Stimulated activated CD4-positive, alpha-beta T cell treated with anti-CD3 and anti-CD28 coated beads, Interleukin-12 subunit alpha, Interleukin-12 subunit beta, amount 100 ng/mL, for 24 hours (primary cell): ENCODE measurements around the gene SLC34A1.
"Not testable (repeated sequence)": the region's sequence is repeated elsewhere in the genome, so short reads cannot be mapped to it uniquely, and the experiment has no call there.

Source experiments
- DNase-seq, 2 experiments: peaks; one replicate each; pipeline ENCODE4 v3.0.0-alpha.2; 2020; ENCODE audit warnings: low read depth in 2 of 2

The SLC34A1 gene

DNA sequence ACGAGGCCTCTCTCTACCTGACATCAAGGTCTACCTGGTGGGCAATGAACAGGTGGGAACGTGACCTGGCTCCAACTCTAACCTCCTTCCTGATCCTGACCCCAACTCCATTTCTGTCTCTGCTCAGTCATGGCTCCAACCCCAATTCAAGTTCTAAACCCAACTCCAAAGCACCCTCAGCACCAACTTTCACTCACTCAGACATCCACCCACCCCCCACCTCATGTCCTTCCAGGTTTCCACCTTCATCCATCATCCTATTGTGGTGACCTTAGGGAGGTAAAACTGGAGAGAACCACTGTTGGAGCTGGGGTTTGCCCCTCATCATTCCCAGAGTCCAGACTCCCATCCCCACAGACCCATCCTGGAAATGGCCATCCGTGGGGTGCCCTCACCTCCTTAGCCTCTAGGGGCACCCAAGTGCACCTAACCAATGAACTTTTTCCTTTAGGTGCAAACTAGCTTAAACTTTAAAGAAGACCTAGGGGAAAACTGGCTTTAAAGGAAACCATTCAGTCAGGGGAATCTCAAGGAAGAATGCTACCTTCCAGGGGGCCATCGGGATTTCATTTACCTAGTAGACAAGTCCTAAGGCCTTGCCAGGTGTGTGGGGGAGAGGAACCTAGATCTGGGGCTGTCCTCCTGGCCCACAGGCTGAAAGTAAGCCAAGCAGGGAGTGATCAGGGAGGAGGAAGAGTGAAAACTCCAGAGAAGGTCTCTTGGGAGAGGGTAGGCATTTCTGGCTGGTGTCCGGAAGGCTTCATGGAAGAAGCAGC, 15.2 kb upstream of the SLC34A1 start:
- DNase-seq, result no peak

DNA sequence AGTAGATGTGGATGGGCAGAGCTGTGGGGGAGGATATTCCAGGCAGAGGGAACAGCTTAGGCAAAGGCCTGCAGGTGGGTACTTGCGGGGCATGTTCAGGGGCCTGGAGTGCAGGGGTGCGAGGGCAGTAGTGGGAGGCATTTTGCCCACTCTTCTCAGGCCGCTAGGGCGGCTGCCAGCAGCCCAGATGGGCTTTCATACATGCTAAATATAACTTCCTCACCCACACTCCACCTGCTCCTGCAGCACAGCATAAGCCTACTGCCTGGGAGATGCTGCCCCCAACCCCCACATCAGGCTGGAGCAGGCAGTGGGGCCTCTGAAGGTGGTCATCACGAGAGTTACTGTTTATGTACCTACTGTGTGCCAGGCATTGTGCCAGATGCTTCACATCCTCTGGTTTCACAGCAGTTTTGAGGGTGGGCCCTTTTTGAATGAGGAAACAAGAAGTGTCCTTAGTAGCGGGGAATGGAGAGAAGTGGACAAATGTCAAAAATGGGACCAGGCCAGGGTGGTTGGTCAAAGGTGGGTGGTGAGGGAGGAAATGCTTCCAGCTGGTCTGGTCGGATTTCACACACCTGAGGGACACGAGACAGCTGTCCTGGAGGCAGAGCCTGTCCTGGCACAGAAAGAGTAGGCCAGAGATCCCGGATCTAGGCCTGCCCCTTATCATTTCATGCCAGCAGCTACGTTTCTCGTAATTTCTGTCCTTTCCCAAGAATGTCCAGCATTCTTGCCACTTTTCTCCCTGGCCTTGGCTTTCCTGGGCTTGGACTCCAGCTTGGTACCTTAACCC, 14.4 kb upstream of the SLC34A1 start:
- no peak for DNase-seq

DNA sequence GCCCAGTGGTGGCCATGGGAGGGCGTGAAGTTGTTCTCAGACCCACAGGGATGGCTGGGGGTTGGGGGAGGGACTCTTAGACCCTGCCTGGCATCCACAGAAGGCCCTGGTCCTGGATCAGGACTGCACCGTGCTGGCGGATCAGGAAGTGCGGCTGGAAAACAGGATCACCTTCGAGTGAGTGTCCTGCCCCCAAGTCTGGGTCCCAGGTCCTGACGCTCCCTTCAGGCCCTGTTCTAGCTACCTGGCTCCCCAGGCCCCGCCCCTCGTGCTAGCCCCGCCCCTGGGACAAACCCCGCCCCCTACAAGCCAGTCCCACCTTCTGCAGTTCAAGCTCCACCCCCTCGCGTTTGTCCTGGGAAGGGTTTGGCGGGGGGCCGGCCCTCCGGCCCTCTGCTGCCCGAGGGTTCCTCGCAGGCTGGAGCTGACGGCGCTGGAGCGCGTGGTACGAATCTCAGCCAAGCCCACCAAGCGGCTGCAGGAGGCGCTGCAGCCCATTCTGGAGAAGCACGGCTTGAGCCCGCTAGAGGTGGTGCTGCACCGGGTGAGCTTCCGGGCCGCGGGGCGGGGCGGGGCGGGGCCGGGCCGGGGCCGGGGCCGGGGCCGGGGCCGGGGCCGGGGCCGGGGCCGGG, 13.6 kb upstream of the SLC34A1 start:
- DNase-seq, result peak; percentile 49 to 54

DNA sequence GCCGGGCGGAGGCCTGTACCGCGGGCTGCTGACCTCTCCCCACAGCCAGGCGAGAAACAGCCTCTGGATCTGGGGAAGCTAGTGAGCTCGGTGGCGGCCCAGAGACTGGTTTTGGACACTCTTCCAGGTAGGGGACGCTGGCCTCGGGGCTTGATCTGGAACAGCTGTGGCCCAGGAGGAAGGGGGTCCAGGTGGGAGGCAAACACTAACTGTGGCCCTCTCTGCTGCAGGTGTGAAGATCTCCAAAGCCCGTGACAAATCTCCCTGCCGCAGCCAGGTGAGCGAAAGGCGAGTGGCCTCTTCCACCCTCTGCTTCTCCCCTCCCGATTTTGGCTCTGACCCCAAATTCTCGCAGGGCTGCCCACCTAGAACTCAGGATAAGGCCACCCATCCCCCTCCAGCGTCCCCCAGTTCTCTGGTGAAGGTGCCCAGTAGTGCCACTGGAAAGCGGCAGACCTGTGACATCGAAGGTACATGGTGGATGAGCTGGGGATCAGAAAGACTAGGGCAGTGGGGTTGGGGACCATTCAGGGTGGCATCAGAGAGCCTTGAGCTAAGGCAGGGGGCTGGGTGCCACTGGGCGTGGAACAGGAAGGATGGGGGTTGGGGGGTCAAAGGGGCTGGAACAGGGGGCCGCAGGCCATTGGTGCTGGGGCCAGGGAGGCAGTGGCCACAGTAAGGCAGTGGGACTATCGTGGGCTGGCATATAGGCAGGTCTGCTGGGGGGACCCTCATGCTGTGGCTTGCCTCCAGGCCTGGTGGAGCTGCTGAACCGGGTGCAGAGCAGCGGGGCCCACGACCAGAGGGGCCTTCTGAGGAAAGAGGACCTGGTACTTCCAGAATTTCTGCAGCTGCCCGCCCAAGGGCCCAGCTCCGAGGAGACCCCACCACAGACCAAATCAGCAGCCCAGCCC, 12.9 kb upstream of the SLC34A1 start:
- DNase-seq, result no peak

DNA sequence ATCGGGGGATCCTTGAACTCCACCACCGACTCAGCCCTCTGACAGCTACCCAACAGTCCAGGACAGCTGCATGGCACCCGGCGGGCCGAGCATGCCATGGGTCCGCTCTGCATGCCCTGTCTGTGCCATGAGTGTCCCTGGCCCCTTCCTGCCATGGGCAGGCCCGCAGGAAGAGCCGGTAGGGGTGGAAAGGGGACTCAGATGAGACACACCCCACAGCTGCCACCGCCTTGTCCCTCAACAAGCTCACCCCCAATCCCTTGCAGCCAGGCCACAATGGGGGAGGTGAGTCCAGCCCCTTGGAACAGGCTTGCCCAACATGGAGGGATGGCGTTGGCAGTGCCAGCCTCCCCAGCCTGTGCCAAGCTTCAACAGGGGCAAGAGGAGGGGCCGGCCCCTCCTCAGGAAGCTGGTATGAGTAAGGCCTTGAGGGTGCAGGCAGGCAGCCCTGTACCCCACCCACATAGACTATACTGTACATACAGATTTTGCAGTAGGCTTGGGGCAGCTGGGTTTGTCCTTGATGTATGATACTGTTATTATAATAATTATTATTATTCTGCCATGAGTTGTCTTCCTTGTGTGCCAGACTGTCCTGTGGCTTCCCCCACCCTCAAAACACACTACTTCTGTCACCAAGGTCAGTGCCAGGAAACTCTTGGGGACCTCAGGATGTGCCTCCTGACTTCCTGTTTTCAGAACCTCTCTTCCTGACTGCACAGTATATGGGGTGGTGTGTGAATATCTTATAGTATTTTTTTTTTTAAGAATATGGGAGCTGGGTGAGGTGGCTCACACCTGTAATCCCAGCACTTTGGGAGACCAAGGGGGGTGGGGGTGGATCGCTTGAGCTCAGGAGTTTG, 12.0 kb upstream of the SLC34A1 start:
- DNase-seq, result no peak

DNA sequence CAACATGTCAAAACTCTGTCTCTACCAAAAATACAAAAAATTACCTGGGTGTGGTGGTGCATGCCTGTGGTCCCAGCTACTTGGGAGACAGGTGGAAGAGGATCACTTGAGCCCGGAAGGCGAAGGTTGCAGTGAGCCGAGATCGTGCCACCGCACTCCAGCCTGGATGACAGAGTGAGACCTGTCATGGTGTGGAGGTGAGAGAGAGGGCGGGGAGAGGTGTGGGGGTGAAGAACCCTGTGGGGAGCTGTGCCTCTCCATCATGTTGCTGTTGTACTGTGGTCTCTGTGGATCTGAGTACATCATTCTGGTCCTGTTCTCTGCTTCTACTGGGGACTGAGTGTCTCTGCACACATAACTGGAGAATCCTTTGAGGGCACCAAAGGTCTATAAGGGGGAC, 11.3 kb upstream of the SLC34A1 start:
- no peak for DNase-seq

DNA sequence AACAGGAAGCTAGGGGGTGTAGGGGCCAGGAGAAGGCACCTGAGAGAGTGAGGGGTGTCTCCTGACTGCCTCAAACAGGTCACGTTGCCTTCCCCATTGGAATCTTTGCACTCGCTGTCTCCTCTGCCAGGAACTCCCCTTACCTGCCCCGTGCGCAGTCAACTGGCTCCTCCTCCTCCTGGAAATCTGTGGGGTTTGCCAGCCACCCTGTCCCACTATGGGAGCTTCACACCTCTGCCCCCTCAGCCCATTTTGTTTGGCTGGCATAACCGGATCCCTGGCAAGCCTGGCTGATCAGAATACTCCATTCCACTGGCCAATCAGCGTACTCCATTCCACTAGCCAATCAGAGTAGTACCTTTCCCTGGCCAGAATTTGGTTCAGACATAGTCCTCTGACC, 10.4 kb upstream of the SLC34A1 start:
- no peak for DNase-seq

DNA sequence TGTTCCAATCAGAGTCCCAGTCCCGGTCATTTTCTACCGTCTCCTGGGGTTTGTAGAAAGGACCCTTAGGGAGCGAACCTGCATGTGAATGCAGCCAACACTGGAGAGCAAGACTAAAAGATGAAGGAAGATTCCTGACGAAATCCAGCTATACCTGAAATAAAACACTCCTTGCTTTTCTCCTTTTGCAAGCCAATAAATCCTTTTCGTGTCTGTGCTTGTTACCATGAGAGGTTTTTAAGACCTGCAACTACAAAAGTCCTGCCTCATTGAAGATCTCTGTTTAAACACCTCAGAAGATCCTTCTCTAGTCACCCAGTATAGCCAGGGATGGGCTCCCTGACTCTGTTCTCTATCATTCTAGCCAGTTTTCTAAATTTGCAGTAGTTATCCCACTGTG, 10.0 kb upstream of the SLC34A1 start:
- DNase-seq, result no peak

DNA sequence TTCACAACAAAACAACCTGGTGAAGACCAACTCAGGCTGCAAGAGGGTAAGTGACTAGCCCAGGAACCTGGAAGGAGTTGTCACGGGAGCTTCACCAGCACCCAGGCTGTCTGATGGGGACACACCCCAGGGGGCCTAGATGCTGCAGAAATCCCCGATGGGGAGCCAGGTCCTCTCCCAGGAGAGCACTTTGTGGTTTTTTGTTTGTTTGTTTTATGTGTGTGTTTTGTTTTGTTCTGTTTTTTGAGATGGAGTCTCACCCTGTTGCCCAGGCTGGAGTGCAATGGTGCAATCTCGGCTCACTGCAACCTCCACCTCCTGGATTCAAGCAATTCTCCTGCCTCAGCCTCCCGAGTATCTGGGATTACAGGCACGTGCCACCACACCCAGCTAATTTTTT, 8.7 kb upstream of the SLC34A1 start:
- DNase-seq, result not testable (repeated sequence)

DNA sequence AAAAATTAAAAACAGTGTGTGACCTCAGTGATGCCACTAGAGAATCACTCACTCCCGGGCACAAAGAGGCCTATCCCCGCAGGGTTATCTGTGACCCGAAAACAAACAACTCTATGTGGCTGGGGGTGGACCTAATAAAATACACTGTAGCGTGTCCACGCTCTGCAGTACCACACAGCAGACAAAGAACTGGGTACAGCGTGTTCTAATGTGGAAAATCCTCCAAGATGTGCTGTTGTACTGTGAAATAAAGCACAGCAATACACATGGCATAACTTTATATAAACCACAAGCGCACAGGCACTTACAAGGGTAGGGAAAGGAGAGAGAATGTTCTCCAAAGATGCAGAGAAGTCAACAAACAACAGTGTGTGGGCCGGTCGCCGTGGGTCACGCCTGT, 8.1 kb upstream of the SLC34A1 start:
- no peak for DNase-seq

DNA sequence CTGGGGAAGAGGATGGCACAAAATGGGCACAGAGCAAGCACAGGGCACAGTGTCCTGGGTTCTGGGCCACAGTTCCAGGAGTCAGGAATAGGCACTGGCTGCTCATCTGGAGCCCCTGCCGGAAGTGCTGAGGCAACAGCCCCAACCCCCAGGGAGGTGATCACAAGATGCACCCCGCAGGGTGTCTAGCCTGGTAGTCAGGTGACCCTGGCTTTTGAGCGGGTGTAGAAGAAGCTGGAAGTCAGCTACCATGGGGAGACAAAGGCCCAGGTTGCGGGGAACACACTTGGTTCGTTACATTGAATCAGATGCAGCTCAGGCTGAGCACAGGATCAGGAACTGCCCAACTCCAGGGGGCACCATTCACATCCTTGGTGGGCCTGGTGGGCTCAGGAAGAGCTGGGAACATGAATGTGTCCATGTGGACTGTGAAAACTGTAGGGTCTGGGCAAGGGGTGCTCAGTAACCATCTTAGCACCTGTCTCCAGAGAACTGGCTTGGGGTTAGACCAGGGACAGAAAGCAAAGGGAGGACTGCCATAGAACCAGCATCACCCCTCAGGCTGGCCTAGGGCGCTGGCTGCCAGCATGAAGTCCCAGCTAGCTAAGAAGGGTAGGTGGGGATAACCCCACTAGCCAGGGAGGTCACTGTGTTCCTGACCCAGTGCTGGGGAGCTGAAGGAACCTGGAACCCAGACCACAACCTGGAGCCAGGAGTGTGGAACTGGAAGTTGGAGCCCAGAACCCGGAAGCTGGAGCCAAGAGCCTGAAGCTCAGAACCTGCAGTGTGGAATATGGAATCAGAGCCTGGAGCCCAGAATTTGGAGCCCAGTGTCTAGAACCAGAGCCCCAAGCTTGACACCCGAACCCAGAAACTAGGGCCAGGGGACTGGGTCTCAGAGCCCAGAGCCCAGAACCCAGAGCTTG, 6.1 kb upstream of the SLC34A1 start:
- no peak for DNase-seq

DNA sequence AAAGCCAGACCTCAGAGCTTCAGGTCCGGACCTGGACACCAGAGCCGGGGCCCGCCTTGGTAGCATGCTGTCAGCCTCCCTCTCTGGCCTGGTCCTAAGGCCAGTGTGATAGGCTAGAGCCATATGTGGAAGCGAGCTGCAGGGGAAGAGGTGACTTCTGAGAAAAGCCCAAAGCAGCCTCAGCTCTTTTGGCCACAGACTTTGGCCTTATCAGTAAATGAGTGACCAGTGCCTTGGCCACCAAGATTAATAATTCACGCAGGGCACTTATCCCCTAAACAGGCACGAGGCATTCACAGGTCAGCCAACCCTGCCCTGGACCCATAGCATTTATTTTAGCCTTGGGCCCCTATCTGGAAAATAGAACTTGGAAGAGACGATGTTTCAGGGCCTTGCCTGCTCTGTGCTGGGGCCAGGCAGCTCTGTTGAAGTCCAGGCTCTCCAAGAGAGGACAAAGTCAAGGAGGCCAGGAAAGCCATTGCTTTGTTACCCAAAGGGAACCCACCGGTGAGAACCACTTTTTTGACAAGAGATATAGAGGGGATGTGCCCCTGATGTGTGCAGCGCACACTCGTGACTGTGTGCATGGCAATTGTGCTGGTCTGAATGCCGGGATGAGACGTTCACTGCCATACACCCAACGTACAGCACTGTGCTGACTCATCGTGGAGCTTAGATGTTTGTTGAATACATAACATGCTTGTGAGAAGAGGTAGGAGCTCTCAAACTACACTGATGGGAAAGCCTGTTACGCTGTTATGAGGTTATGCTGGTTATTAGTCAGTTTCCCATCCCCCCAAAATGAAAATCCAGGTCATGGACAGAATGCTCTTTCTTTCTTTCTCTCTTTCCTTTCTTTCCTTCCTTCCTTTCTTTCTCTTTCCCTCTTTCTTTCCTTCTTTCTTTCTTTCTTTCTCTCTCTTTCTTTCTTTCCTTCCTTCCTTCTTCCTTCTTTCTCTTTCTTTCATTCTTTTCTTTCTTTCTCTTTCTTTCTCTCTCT, 5.0 kb upstream of the SLC34A1 start:
- DNase-seq, result no peak

DNA sequence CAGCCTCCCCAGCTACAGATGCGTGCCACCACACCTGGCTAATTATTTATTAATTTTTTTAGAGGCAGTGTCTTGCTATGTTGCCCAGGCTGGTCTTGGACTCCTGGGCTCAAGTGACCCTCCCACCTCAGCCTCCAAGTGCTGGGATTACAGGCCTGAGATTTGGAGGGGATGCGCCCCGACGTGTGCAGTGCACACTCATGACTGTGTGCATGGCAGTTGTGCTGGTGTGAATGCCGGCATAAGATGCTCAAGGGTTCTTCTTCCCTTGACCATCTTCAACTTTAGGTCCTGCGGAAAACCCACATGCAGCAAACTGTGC, 3.5 kb upstream of the SLC34A1 start:
- no peak for DNase-seq

DNA sequence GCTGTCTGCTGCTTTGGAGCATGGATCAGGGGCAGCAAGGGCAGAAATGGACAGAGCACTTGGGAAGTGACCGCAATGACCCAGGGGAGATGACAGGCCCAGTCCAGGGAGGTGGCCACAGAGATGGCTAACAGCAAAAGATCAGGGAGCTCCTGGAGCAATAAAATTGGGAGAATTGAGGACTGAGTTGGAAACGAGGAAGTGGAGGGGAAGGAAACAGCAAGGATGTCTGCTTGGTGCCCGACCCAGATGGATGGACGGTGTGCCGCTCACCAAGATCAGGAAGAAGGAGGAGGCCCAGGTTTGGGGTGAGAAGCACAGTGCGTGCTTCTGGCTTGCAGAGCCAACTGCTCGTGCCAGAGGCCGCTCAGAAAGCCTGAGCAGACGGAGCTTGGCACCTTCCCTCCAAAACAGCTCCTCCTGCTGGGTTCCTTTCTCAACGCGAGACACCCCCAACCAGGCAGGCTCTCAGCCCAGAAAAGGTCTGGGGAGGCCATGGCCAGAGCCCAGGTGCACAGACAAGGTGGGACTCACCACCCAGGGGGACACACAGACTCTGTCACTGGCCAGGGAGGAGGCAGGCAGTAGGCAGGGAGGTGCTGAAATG, 1.7 kb upstream of the SLC34A1 start:
- DNase-seq, result no peak

DNA sequence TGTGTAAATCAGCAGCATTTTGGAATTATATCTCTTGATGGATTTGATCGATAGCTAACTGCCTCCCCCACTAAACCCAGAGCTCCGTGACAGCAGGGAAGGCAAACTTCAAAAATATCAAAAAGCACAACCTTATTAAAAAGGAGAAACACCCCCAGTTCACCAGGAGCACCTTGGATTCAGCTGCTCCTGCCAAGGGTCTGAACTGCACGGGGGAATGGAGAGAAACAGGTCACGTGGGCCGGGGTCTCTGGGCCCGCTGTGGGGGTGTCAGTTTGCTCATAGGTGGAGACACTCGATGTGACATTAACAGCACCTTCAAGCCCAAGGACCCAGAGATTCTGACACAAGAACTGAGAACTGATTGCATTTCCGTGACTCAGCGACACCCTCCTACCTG, 1.1 kb upstream of the SLC34A1 start:
- DNase-seq, result no peak

DNA sequence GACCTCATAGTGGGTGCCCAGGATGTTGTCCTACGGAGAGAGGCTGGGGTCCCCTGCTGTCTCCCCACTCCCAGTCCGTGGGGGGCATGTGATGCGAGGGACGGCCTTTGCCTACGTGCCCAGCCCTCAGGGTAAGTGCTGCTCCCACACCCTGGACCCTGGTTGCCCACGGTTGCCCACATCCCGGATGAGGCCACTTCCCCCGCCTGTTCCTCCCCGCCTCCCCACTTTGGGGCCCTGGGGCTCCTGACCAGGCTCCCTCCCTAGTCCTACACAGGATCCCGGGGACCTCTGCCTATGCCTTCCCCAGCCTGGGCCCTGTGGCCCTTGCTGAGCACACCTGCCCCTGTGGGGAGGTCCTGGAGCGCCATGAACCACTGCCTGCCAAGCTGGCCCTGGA, 1.5 kb downstream of the SLC34A1 start:
- no peak for DNase-seq

DNA sequence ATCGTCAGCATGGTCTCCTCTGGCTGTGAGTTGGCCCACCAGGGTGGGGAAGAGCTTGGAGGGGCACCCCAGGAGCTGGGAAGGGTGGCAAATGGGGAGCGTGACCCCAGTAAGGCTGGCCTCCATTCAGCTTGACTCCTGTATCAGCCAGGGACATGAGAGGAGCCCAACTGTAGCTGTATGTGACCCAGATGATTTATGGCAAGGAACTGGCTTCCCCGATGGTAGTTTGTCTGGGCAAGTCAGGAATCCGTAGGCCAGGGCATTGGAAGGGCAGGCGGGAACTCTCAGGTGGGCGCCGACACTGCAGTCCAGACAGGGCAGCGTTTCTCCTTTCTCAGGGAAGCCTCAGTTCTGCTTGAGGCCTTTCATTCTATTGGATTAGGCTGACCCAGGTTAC, 2.3 kb downstream of the SLC34A1 start:
- DNase-seq, result no peak

DNA sequence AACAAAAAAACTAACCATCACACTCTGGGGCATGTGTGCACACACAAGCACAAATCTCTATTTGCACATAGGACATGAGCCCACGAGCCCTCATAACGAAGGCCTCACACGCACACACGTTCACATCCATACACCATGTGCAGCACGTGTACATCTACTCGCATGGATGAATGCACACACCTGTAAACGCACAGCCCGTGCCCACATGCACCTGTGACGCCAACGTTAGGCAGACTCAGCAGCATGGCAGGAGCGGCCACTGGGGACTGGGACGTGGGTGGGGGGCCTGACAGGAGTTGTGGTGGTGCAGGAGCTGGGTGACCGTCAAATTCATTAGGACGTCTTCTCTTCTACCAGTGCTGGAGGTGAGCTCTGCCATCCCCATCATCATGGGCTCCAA, 3.2 kb downstream of the SLC34A1 start:
- DNase-seq, result no peak
